GM12892 (cell line): ENCODE measurements around the gene CCDC85A.

ENCODE experiments used
- POLR2A ChIP-seq: IDR thresholded peaks from 2 replicates; pipeline ENCODE4 v1.6.1; 2011; ENCODE audit warnings: low read depth, low read length, control low read depth
- POLR2AphosphoS5 ChIP-seq: IDR thresholded peaks from 2 replicates; pipeline ENCODE4 v1.6.1; 2011; ENCODE audit warnings: low read depth, low read length, control low read depth

- TF ChIP-seq POLR2A (no peak), POLR2AphosphoS5 (no peak)
These were observed 115.4 kb downstream of the CCDC85A start for GRCh38 chr2:56299171-56299691.
